Hepatocyte (in vitro differentiated cells): ENCODE measurements around the gene MT1F. TPM values are rescaled to one million over a fixed set of nuclear protein-coding genes. Genes with fewer than 3 reads are reported as not detected.
A peak's percentile ranks its signal among the peaks of the same experiment; 100 is the strongest.

Experiments
- DNase-seq: peaks from one replicate; pipeline ENCODE4 v3.0.0-alpha.2; 2016; ENCODE audit warnings: low spot score
- H2AFZ ChIP-seq: fragments of 200-600 bp; sonication (generic); 2 replicates; pipeline ENCODE4 v1.6.0; 2016; ENCODE audit warnings: antibody characterized with exemption, mild to moderate bottlenecking
- H3K27ac ChIP-seq: fragments of 200-600 bp; sonication (generic); 2 replicates; pipeline ENCODE4 v1.5.1; 2016; ENCODE audit warnings: mild to moderate bottlenecking
- H3K27me3 ChIP-seq: fragments of 200-600 bp; sonication (generic); 2 replicates; pipeline ENCODE4 v1.6.1; 2016
- H3K36me3 ChIP-seq: fragments of 200-600 bp; sonication (generic); replicated peaks from 2 replicates; pipeline ENCODE4 v1.5.1; 2016; ENCODE audit warnings: low read depth; ENCODE audit not compliant: insufficient read depth
- H3K4me1 ChIP-seq: fragments of 200-600 bp; sonication (generic); 2 replicates; pipeline ENCODE4 v1.5.1; 2016; ENCODE audit warnings: mild to moderate bottlenecking, moderate library complexity; ENCODE audit not compliant: insufficient read depth
- H3K4me2 ChIP-seq: fragments of 200-600 bp; sonication (generic); 2 replicates; pipeline ENCODE4 v1.6.0; 2016
- H3K4me3 ChIP-seq: fragments of 200-600 bp; sonication (generic); 2 replicates; pipeline ENCODE4 v1.5.1; 2016; ENCODE audit warnings: mild to moderate bottlenecking
- H3K79me2 ChIP-seq: fragments of 200-600 bp; sonication (generic); 2 replicates; pipeline ENCODE4 v1.6.0; 2017; ENCODE audit warnings: mild to moderate bottlenecking
- H3K9me2 ChIP-seq: fragments of 200-600 bp; sonication (generic); replicated peaks from 2 replicates; pipeline ENCODE4 v1.6.0; 2017; ENCODE audit warnings: mild to moderate bottlenecking; ENCODE audit not compliant: insufficient read depth
- H3K9me3 ChIP-seq: fragments of 200-600 bp; sonication (generic); 2 replicates; pipeline ENCODE4 v1.5.1; 2016; ENCODE audit warnings: low read depth, mild to moderate bottlenecking
- H4K20me1 ChIP-seq: fragments of 200-600 bp; sonication (generic); 2 replicates; pipeline ENCODE4 v1.6.0; 2016; ENCODE audit warnings: mild to moderate bottlenecking; ENCODE audit not compliant: insufficient read depth, poor library complexity, severe bottlenecking
- CTCF ChIP-seq: fragments of 200-600 bp; sonication (generic); IDR thresholded peaks from 2 replicates; pipeline ENCODE4 v1.5.1; 2016; ENCODE audit warnings: antibody characterized with exemption, mild to moderate bottlenecking; ENCODE audit not compliant: poor library complexity
- EZH2 ChIP-seq: fragments of 200-600 bp; sonication (generic); IDR thresholded peaks from 2 replicates; pipeline ENCODE4 v1.6.1; 2016; ENCODE audit warnings: antibody characterized with exemption, mild to moderate bottlenecking, borderline replicate concordance
- EZH2phosphoT487 ChIP-seq: fragments of 200-600 bp; sonication (generic); IDR thresholded peaks from one replicate; pipeline ENCODE4 v1.6.1; 2018; ENCODE audit warnings: antibody characterized with exemption, mild to moderate bottlenecking, low read depth, moderate library complexity; ENCODE audit not compliant: unreplicated experiment, severe bottlenecking
- WGBS: methylation state at CpG from one replicate; pipeline ENCODE4 v1.1.6; 2016; ENCODE audit warnings: low lambda C conversion rate; ENCODE audit errors: missing lambda C conversion rate; 5-methylcytosine and 5-hydroxymethylcytosine counted together
- polyA plus RNA-seq: library from polyadenylated mRNA; unstranded; fragments of >200 nt; fragmentation: Nextera tagmentation; extraction: Ambion mirVana; gene quantifications from 2 replicates; pipeline ENCODE4 v1.2.1, GENCODE V29; 2016
- total RNA-seq: library from RNA; depleted of rRNA; stranded (reverse); fragments of >200 nt; gene quantifications from 2 replicates; pipeline ENCODE4 v1.2.3, GENCODE V29; 2014

The MT1F gene
- total and polyA plus RNA-seq, 2 experiments from 2014 or later: 7.1 to 11.8 TPM

DNA sequence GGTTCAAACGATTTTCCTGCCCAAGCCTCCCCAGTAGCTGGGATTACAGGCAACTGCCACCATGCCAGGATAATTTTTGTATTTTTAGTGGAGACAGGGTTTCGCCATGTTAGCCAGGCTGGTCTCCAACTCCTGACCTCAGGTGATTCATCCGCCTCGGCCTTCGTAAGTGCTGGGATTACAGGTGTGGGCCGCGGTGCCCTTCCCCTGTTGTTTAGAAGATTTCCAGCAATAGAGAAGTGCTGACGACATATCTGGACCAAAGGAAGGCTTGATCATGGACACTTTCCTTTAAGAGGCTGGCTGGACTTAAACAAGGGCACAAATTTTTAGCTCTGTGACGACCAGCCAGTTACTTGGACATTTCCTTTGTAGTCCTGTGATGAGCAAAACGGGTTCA, 26.6 kb upstream of the MT1F start:
- Histone ChIP-seq H4K20me1 (no peaks in the 10 kb centered on the region), H3K79me2 (no peaks in the 10 kb centered on the region), H2AFZ (no peak overlapping the region), H3K36me3 (no peaks in the 10 kb centered on the region), H3K27ac (no peak overlapping the region), H3K4me3 (no peak overlapping the region), H3K27me3 (peaks cover 82% of the 10 kb centered on the region), H3K9me2 (no peaks in the 10 kb centered on the region), H3K4me2 (no peak overlapping the region), H3K9me3 (no peaks in the 10 kb centered on the region), H3K4me1 (peaks cover 13% of the 10 kb centered on the region)
- WGBS: 57% methylated on average over 10 of the region's 10 CpGs
- DNase-seq: no peak
- TF ChIP-seq CTCF (no peak), EZH2phosphoT487 (peak; percentile 6), EZH2 (peak; percentile 45)

DNA sequence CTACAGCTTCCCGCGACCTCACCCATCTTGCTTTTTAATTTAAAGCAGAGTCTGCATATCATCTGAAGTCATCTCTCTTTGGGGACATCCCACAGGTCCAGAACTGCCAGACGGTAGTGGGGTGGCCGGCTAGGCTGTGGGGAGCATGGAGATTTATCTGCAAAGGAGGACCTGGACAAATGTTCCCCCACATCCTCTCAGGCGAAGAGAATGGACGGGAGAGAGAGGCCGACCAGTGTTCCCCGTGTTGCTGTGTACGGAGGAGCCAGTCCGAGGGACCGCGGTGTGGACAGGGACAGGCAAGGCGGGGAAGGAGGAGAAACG, 26.0 kb upstream of the MT1F start:
- Histone ChIP-seq H3K4me3 (peak overlapping the region; percentile 39), H3K9me3 (no peaks in the 10 kb centered on the region), H3K79me2 (no peaks in the 10 kb centered on the region), H3K36me3 (no peaks in the 10 kb centered on the region), H3K9me2 (no peaks in the 10 kb centered on the region), H3K4me1 (peaks cover 13% of the 10 kb centered on the region), H3K27me3 (peaks cover 82% of the 10 kb centered on the region), H4K20me1 (no peaks in the 10 kb centered on the region), H3K27ac (no peak overlapping the region), H2AFZ (peak overlapping the region; percentile 28), H3K4me2 (peak overlapping the region; percentile 89)
- peak; percentile 10 for TF ChIP-seq EZH2phosphoT487
- TF ChIP-seq EZH2: no peak
- 17% methylated on average over 14 of the region's 14 CpGs for WGBS
- no peak for DNase-seq

- no peak within 1 kb of the TSS for H3K27ac ChIP-seq
- no peaks in the 10 kb centered on the region for H3K36me3 ChIP-seq
- peak within 1 kb of the TSS; percentile 28 for H2AFZ ChIP-seq
- WGBS: 2% methylated on average over 49 of the region's 61 CpGs
- H3K4me3 ChIP-seq: peak within 1 kb of the TSS; percentile 39
- TF ChIP-seq EZH2phosphoT487 (no peak), CTCF (no peak), EZH2 (no peak)
- H3K9me2 ChIP-seq: no peaks in the 10 kb centered on the region
- H3K4me1 ChIP-seq: peaks cover 13% of the 10 kb centered on the region
- peak within 1 kb of the TSS; percentile 89 for H3K4me2 ChIP-seq
- peaks cover 84% of the 10 kb centered on the region for H3K27me3 ChIP-seq
- no peaks in the 10 kb centered on the region for H3K9me3 ChIP-seq
- H4K20me1 ChIP-seq: no peaks in the 10 kb centered on the region
- peak; percentile 26 for DNase-seq
- H3K79me2 ChIP-seq: no peaks in the 10 kb centered on the region
These were observed 25.5 kb upstream of the MT1F start, which contains the start of gene MT1M for GRCh38 chr16:56632156-56632847. TSS of gene MT1M (plus strand) at chr16:56632659. CDS start at chr16:56632732, 73 bp downstream.

DNA sequence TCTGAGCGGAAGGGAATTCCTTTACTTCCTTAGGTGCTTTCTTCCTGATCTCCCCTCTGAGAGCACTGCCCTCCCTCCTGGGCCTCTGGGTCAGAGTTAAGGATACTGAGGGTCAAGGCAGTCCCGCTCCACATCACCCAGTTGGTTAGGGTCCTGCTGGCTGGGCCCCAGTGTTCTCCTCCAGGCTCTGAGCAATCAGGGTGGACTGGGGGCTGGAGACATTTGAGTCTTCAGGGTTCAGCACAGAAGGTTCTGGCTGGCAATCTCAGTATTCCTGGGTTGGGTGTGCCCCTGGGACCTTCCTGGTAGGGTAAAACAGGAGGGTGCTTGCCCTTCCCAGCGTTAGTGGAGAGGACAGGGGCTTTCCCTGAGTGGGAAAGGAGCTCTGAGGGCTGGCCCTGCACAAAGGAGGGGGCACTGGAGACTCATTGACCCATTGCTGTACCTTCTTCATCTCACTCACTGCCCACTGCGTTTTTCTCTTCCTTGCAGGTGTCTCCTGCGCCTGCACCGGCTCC, 24.9 kb upstream of the MT1F start:
- Histone ChIP-seq H3K4me2 (peak overlapping the region; percentile 89), H3K9me3 (no peaks in the 10 kb centered on the region), H3K4me3 (no peak overlapping the region), H3K4me1 (peaks cover 13% of the 10 kb centered on the region), H3K9me2 (no peaks in the 10 kb centered on the region), H4K20me1 (no peaks in the 10 kb centered on the region), H3K27me3 (peaks cover 90% of the 10 kb centered on the region), H3K36me3 (no peaks in the 10 kb centered on the region), H3K27ac (no peak overlapping the region), H2AFZ (no peak overlapping the region), H3K79me2 (no peaks in the 10 kb centered on the region)
- no peak for DNase-seq
- 11% methylated on average over 6 of the region's 6 CpGs for WGBS
- TF ChIP-seq EZH2 (no peak), CTCF (no peak), EZH2phosphoT487 (no peak)
